ENCODE data around the gene RABEPK. TPM values are rescaled to one million over a fixed set of nuclear protein-coding genes. Genes with fewer than 3 reads are reported as not detected.

RABEPK gene
- total and polyA plus RNA-seq, 4 donors, result 12.7 to 23.9 (median 20.6) TPM

GRCh38 chr9:125172031-125172755 lies 28.1 kb upstream of the RABEPK start:
- Histone ChIP-seq H3K4me1 (ENCODE audit: control insufficient read depth in 4 of 4, insufficient read depth in 4 of 4, low read length in 3 of 4) (peaks cover 0 to 2% (median 0%) of the 10 kb centered on the region in 4 donors), H3K4me3 (ENCODE audit: low read depth in 1 of 3, low read length in 3 of 3) (no peak overlapping the region), H3K9me3 (ENCODE audit: control insufficient read depth in 4 of 4, low read length in 3 of 4) (no peaks in the 10 kb centered on the region), H3K9ac (ENCODE audit: low read depth in 1 of 2, low read length in 2 of 2) (no peak overlapping the region), H3K36me3 (ENCODE audit: control insufficient read depth in 4 of 4, insufficient read depth in 3 of 4, low read depth in 1 of 4, low read length in 3 of 4) (peaks cover 0 to 5% (median 3%) of the 10 kb centered on the region in 4 donors), H3K27me3 (ENCODE audit: control insufficient read depth in 4 of 4, insufficient read depth in 4 of 4, low read length in 3 of 4) (no peaks in the 10 kb centered on the region), H3K27ac (ENCODE audit: low read depth in 1 of 2, low read length in 2 of 2) (no peak overlapping the region)
- TF ChIP-seq FOXA2 (IDR thresholded peaks at IDR 0.05), result no peak
- TF ChIP-seq JUND (IDR thresholded peaks at IDR 0.05), result no peak
- no peak for TF ChIP-seq MAX (IDR thresholded peaks at IDR 0.05)
- TF ChIP-seq EGR1 (IDR thresholded peaks at IDR 0.05; ENCODE audit: low read depth in 2 of 2), result no peak
- no peak for TF ChIP-seq RAD21 (IDR thresholded peaks at IDR 0.05)
- no peak for TF ChIP-seq TAF1 (conservative IDR thresholded peaks at IDR 0.05)
- no peak for TF ChIP-seq ATF3 (IDR thresholded peaks at IDR 0.05)
- TF ChIP-seq FOXA1 (IDR thresholded peaks at IDR 0.05), result no peak
- TF ChIP-seq YY1 (IDR thresholded peaks at IDR 0.05), result no peak
- TF ChIP-seq REST (IDR thresholded peaks at IDR 0.05), result no peak
- no peak for TF ChIP-seq SP1 (IDR thresholded peaks at IDR 0.05)
- TF ChIP-seq HNF4A (conservative IDR thresholded peaks at IDR 0.05), result no peak
- TF ChIP-seq HNF4G (IDR thresholded peaks at IDR 0.05), result no peak
- 68% methylated on average over 6 of the region's 6 CpGs for WGBS
- no peak for DNase-seq (ENCODE audit: low spot score)

GRCh38 chr9:125176636-125177035 lies 23.7 kb upstream of the RABEPK start:
- 98% methylated on average over 3 of the region's 3 CpGs for WGBS
- H3K9me3 ChIP-seq (ENCODE audit: control insufficient read depth in 4 of 4, low read length in 3 of 4), result no peaks in the 10 kb centered on the region
- H3K27ac ChIP-seq (ENCODE audit: low read depth in 1 of 2, low read length in 2 of 2), result no peak overlapping the region
- peaks cover 0 to 2% (median 0%) of the 10 kb centered on the region in 4 donors for H3K4me1 ChIP-seq (ENCODE audit: control insufficient read depth in 4 of 4, insufficient read depth in 4 of 4, low read length in 3 of 4)
- TF ChIP-seq ATF3 (IDR thresholded peaks at IDR 0.05), result no peak
- no peak for TF ChIP-seq SP1 (IDR thresholded peaks at IDR 0.05)
- no peak for TF ChIP-seq YY1 (IDR thresholded peaks at IDR 0.05)
- no peak for TF ChIP-seq GABPA (IDR thresholded peaks at IDR 0.05 in 1 of 2, conservative IDR thresholded peaks at IDR 0.05 in 1 of 2)
- no peak for TF ChIP-seq FOXA2 (IDR thresholded peaks at IDR 0.05)
- no peak for TF ChIP-seq REST (IDR thresholded peaks at IDR 0.05)
- no peak for TF ChIP-seq EGR1 (IDR thresholded peaks at IDR 0.05; ENCODE audit: low read depth in 2 of 2)
- TF ChIP-seq HNF4G (IDR thresholded peaks at IDR 0.05), result no peak
- no peak for TF ChIP-seq NR2F2 (IDR thresholded peaks at IDR 0.05)
- TF ChIP-seq JUND (IDR thresholded peaks at IDR 0.05), result no peak
- H3K27me3 ChIP-seq (ENCODE audit: control insufficient read depth in 4 of 4, insufficient read depth in 4 of 4, low read length in 3 of 4), result no peaks in the 10 kb centered on the region
- H3K9ac ChIP-seq (ENCODE audit: low read depth in 1 of 2, low read length in 2 of 2), result no peak overlapping the region
- H3K4me3 ChIP-seq (ENCODE audit: low read depth in 1 of 3, low read length in 3 of 3), result no peak overlapping the region
- no peaks in the 10 kb centered on the region for H3K36me3 ChIP-seq (ENCODE audit: control insufficient read depth in 4 of 4, insufficient read depth in 3 of 4, low read depth in 1 of 4, low read length in 3 of 4)
- no peak for DNase-seq (ENCODE audit: low spot score)
